BJ (cell line): Measurements from ENCODE around the gene SHF. TPM values are rescaled to one million over a fixed set of nuclear protein-coding genes. Genes with fewer than 3 reads are reported as not detected.

Source experiments
- CTCF ChIA-PET: fragments of 350-600 bp; formaldehyde crosslinking; extraction: SDS; loops from one replicate; lab custom pipeline; 2021; ENCODE audit warnings: antibody characterized with exemption, inconsistent platforms; lab: Yijun Ruan, JAX
- POLR2A ChIA-PET: fragments of 300-600 bp; sonication (Branson Sonifier 250); formaldehyde crosslinking; extraction: SDS; loops from one replicate; lab custom pipeline; 2021; ENCODE audit warnings: antibody characterized with exemption; lab: Charles Lee
- DNase-seq: peaks from one replicate; pipeline ENCODE4 v3.0.0-alpha.2; 2011; ENCODE audit warnings: low read depth
- H3K27me3 ChIP-seq: 2 replicates; pipeline ENCODE4 v1.6.0; 2011; ENCODE audit warnings: low read length; ENCODE audit not compliant: control insufficient read depth, insufficient read depth
- H3K36me3 ChIP-seq: 2 replicates; pipeline ENCODE4 v1.5.1; 2011; ENCODE audit warnings: low read length; ENCODE audit not compliant: control insufficient read depth, insufficient read depth
- H3K4me3 ChIP-seq: 2 replicates; pipeline ENCODE4 v1.5.1; 2011; ENCODE audit warnings: low read depth, mild to moderate bottlenecking, control low read depth, low read length
- polyA plus RNA-seq: library from polyadenylated mRNA; depleted of rRNA; stranded (reverse); fragments of >200 nt; gene quantifications from 2 replicates; pipeline ENCODE4 v1.2.3, GENCODE V29; 2011
- TF ChIP-seq, protein P1 (sequence below): IDR thresholded peaks from 2 replicates; pipeline ENCODE4 v1.5.1; 2011; ENCODE audit warnings: low read depth, mild to moderate bottlenecking, control low read depth, inconsistent platforms, low read length, moderate library complexity; ENCODE audit not compliant: insufficient read depth

SHF gene
- polyA plus RNA-seq, 1 experiment = 5.2 TPM

- CTCF ChIA-PET = interaction anchor here (0.5 to 5.9 kb wide), 5 partner anchors 10 to 141 kb away, joined by 3 to 47 read pairs (median 7); no protein-coding TSS in a partner anchor
- POLR2A ChIA-PET = no interaction called here
- peaks cover 1% of the 10 kb centered on the region; the same call in 1 of the 2 replicates for H3K36me3 ChIP-seq
These were observed 8.4 kb downstream of the SHF start for GRCh38 chr15:45179221-45179985.

DNA sequence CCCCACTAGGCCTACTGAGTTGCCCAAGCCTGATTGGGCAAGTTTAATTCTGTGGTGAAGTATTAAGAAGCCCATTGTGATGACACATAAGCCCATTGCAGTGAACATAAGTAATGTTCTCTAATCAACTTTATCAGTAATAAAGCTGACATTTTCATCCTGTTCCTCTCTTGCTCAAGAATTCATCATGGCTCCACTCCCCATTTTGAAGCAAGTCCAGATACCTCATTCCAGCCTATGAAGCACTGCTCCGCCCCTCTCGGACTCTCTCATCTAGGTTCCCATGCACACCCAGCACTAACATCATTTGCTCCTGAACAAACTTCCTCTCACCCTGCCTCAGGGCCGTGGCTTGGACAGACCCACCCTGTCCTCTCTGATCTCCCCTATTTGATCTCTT lies 10.5 kb downstream of the SHF start:
- H3K36me3 ChIP-seq = peaks cover 3% of the 10 kb centered on the region; the same call in 1 of the 2 replicates
- TF ChIP-seq, protein P1, sequence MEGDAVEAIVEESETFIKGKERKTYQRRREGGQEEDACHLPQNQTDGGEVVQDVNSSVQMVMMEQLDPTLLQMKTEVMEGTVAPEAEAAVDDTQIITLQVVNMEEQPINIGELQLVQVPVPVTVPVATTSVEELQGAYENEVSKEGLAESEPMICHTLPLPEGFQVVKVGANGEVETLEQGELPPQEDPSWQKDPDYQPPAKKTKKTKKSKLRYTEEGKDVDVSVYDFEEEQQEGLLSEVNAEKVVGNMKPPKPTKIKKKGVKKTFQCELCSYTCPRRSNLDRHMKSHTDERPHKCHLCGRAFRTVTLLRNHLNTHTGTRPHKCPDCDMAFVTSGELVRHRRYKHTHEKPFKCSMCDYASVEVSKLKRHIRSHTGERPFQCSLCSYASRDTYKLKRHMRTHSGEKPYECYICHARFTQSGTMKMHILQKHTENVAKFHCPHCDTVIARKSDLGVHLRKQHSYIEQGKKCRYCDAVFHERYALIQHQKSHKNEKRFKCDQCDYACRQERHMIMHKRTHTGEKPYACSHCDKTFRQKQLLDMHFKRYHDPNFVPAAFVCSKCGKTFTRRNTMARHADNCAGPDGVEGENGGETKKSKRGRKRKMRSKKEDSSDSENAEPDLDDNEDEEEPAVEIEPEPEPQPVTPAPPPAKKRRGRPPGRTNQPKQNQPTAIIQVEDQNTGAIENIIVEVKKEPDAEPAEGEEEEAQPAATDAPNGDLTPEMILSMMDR = no peak
- H3K4me3 ChIP-seq = no peak overlapping the region
- CTCF ChIA-PET = interaction anchor here (1.0 to 5.9 kb wide), 3 partner anchors 8 to 27 kb away, joined by 3 to 47 read pairs (median 14); no protein-coding TSS in a partner anchor
- POLR2A ChIA-PET = no interaction called here
- H3K27me3 ChIP-seq = no peaks in the 10 kb centered on the region
- no peak for DNase-seq

More at GRCh38 chr15:45179221-45179985, 8.4 kb downstream of the SHF start:
- TF ChIP-seq, protein P1 = peak; percentile 48
- no peak for DNase-seq
- Histone ChIP-seq H3K4me3 (no peak overlapping the region), H3K27me3 (no peaks in the 10 kb centered on the region)

- ChIA-PET CTCF (no interaction called here), POLR2A (no interaction called here)
- peaks cover 3% of the 10 kb centered on the region; the same call in 1 of the 2 replicates for H3K36me3 ChIP-seq
- H3K27me3 ChIP-seq = no peaks in the 10 kb centered on the region
- DNase-seq = no peak
- no peak overlapping the region for H3K4me3 ChIP-seq
- TF ChIP-seq, protein P1 = no peak
These were observed 13.2 kb downstream of the SHF start for GRCh38 chr15:45174577-45174976.

GRCh38 chr15:45174069-45174468 lies 13.7 kb downstream of the SHF start:
- ChIA-PET POLR2A (no interaction called here), CTCF (no interaction called here)
- TF ChIP-seq, protein P1 = no peak
- no peak overlapping the region for H3K4me3 ChIP-seq
- H3K27me3 ChIP-seq = no peaks in the 10 kb centered on the region
- no peak for DNase-seq
- peaks cover 3% of the 10 kb centered on the region; the same call in 1 of the 2 replicates for H3K36me3 ChIP-seq

DNA sequence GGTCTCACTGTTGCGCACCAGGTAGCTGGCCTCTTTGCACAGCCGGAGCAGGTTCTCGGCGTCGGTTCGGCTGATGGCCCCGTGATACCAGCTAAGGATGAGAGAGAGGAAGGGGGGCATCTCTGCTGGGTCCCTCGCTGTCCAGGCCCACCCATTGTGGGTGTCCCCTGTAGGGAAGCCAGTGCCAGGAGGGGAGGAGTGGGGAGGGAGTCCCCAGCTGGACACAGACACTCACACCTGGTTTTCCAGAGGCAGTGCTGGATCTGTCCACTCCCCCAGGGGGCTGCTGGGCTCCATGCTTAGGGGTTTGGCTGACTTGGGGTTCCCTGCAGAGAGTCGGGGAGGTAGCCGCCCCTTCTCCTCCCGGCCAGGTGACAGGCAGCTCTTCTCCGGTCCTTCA lies 15.9 kb downstream of the SHF start:
- CTCF ChIA-PET = interaction anchor here (1.2 to 2.3 kb wide), 4 partner anchors 8 to 28 kb away, joined by 5 to 7 read pairs (median 6); no protein-coding TSS in a partner anchor
- POLR2A ChIA-PET = no interaction called here
- Histone ChIP-seq H3K4me3 (no peak overlapping the region), H3K36me3 (peaks cover 3% of the 10 kb centered on the region; the same call in 1 of the 2 replicates), H3K27me3 (no peaks in the 10 kb centered on the region)
- TF ChIP-seq, protein P1 = no peak
- no peak for DNase-seq
